Measurements from ENCODE around the gene SLC29A1.
"Not testable (repeated sequence)": the region's sequence is repeated elsewhere in the genome, so short reads cannot be mapped to it uniquely, and the experiment has no call there.

The SLC29A1 gene

DNA sequence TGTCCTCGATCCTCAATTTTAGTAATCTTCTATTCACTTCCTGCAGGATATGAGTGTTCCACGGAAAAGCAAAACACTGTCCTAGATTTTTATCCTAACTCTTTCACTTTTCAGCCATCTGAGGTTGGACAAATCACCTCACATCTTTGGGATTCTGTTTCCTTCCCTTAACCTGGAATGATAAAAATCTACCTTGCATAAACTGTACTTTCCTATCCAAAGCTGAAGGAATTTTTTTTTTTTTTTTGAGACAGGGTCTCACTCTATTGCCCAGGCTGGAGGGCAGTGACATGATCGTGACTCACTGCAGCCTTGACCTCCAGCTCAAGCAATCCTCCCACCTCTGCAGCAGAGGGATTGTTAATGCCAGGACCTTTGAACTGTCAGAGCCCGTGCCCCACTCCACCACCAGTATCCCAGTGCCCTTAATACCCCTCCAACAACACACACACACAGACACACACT is 44.3 kb upstream of the SLC29A1 start:
- CTCF ChIA-PET = interaction anchor here (1.0 to 2.4 kb wide), 3 partner anchors 78 to 157 kb away, joined by 3 to 7 read pairs (median 6); partner anchors contain the start of gene SLC35B2
- POLR2A ChIA-PET = no interaction called here
- no peak for DNase-seq (ENCODE audit: low read depth, low spot score)
- no peak overlapping the region for H3K4me3 ChIP-seq (ENCODE audit: low read depth, low read length)
- TF ChIP-seq, protein P1, sequence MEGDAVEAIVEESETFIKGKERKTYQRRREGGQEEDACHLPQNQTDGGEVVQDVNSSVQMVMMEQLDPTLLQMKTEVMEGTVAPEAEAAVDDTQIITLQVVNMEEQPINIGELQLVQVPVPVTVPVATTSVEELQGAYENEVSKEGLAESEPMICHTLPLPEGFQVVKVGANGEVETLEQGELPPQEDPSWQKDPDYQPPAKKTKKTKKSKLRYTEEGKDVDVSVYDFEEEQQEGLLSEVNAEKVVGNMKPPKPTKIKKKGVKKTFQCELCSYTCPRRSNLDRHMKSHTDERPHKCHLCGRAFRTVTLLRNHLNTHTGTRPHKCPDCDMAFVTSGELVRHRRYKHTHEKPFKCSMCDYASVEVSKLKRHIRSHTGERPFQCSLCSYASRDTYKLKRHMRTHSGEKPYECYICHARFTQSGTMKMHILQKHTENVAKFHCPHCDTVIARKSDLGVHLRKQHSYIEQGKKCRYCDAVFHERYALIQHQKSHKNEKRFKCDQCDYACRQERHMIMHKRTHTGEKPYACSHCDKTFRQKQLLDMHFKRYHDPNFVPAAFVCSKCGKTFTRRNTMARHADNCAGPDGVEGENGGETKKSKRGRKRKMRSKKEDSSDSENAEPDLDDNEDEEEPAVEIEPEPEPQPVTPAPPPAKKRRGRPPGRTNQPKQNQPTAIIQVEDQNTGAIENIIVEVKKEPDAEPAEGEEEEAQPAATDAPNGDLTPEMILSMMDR (IDR thresholded peaks at IDR 0.05; ENCODE audit: insufficient read depth, low read length, missing control alignments) = no peak

DNA sequence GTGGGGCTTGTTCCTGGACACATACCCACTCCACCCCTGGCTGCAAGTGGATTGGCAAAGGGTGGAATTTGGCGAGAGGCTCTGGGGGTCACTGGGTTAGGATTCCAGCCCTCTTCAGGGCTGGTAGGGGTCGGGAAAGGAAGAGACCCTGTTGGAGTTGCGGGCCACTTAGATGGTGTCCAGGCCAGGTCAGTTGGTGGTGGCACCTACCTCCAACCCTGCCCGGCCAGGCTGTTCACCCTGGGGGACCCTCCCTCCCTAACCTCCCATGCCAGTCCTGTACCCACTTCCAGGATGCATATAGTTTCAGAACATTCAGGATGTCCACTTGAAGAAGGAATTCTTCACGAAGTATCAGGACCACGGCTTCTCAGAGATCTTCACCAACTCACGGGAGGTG is 43.7 kb upstream of the SLC29A1 start:
- POLR2A ChIA-PET = no interaction called here
- DNase-seq (ENCODE audit: low read depth, low spot score) = no peak
- no peak overlapping the region for H3K4me3 ChIP-seq (ENCODE audit: low read depth, low read length)
- CTCF ChIA-PET = interaction anchor here (0.9 to 2.4 kb wide), 3 partner anchors 55 to 160 kb away, joined by 4 to 10 read pairs (median 6); no protein-coding TSS in a partner anchor
- TF ChIP-seq, protein P1 (IDR thresholded peaks at IDR 0.05; ENCODE audit: insufficient read depth, low read length, missing control alignments) = no peak

DNA sequence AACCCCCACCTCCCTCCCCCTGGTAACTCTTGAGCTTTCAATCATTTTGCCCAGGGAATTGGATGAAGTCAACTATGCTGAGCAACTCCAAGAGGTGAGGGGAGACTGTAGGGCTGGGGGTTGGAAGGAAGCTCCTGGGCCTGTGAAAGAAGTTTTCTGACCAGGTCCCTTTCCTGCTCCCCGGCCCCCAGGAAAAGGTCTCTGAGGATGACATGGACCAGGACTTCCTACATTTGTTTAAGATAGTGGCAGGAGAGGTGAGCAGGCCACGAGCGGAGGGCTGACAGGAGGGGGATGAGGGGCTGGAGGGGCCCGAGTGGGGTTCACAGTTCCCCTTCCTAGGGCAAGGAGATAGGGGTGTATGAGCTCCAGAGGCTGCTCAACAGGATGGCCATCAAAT is 43.0 kb upstream of the SLC29A1 start:
- POLR2A ChIA-PET = no interaction called here
- CTCF ChIA-PET = interaction anchor here (0.7 to 2.4 kb wide), 4 partner anchors 8 to 159 kb away, joined by 3 to 10 read pairs (median 5); no protein-coding TSS in a partner anchor
- TF ChIP-seq, protein P1 (IDR thresholded peaks at IDR 0.05; ENCODE audit: insufficient read depth, low read length, missing control alignments) = no peak
- no peak for DNase-seq (ENCODE audit: low read depth, low spot score)
- H3K4me3 ChIP-seq (ENCODE audit: low read depth, low read length) = no peak overlapping the region

DNA sequence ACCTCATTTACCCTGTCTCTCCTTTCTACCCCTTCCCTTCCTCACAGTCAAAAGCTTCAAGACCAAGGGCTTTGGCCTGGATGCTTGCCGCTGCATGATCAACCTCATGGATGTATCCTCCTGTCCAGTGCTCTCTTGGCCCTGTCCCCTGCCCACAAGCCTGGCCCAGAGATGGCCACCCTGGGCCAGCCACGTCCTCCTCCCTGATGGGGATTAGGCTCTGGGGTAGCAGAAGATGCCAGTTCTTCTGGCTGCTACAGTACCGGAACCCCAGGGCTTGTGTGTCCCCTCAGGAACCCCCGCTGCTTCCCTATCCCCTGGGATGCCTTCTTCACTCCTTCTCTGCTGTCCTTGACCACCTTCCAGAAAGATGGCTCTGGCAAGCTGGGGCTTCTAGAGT is 42.5 kb upstream of the SLC29A1 start:
- ChIA-PET CTCF (interaction anchor here (0.6 to 2.4 kb wide), 4 partner anchors 8 to 155 kb away, joined by 3 to 10 read pairs (median 4); no protein-coding TSS in a partner anchor), POLR2A (no interaction called here)
- DNase-seq (ENCODE audit: low read depth, low spot score) = no peak
- H3K4me3 ChIP-seq (ENCODE audit: low read depth, low read length) = no peak overlapping the region
- TF ChIP-seq, protein P1 (IDR thresholded peaks at IDR 0.05; ENCODE audit: insufficient read depth, low read length, missing control alignments) = no peak

DNA sequence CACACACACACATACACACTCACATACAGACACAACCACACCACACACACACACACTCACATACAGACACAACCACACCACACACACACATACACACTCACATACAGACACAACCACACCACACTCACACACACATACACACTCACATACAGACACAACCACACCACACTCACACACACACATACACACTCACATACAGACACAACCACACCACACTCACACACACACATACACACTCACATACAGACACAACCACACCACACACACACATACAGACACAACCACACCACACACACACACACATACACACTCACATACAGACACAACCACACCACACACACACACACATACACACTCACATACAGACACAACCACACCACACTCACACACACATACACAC is 41.6 kb upstream of the SLC29A1 start:
- CTCF ChIA-PET = interaction anchor here (2.2 kb wide), 1 partner anchor 52 kb away, joined by 10 read pairs; no protein-coding TSS in a partner anchor
- POLR2A ChIA-PET; H3K4me3 ChIP-seq (ENCODE audit: low read depth, low read length); DNase-seq (ENCODE audit: low read depth, low spot score): not testable (repeated sequence)

DNA sequence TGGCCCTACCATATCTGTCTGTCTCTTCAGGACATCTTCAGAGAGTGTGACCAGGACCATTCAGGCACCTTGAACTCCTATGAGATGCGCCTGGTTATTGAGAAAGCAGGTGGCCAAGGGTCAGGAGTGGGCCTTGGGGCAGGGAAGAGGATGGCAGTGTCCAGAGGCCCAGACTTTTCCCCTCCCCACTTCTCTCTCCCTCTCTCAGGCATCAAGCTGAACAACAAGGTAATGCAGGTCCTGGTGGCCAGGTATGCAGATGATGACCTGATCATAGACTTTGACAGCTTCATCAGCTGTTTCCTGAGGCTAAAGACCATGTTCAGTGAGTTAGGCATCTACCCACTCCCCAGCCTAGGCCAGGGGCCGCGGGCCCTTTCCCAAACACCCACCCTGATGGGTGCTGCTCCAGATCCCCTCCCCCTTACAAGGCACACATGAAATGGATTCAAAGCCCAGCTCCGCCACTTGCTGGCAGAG is 40.4 kb upstream of the SLC29A1 start:
- no peak for DNase-seq (ENCODE audit: low read depth, low spot score)
- POLR2A ChIA-PET = no interaction called here
- CTCF ChIA-PET = interaction anchor here (1.0 to 1.9 kb wide), 2 partner anchors 11 to 51 kb away, joined by 5 to 12 read pairs; no protein-coding TSS in a partner anchor
- H3K4me3 ChIP-seq (ENCODE audit: low read depth, low read length) = no peak overlapping the region
- TF ChIP-seq, protein P1 (IDR thresholded peaks at IDR 0.05; ENCODE audit: insufficient read depth, low read length, missing control alignments) = no peak

DNA sequence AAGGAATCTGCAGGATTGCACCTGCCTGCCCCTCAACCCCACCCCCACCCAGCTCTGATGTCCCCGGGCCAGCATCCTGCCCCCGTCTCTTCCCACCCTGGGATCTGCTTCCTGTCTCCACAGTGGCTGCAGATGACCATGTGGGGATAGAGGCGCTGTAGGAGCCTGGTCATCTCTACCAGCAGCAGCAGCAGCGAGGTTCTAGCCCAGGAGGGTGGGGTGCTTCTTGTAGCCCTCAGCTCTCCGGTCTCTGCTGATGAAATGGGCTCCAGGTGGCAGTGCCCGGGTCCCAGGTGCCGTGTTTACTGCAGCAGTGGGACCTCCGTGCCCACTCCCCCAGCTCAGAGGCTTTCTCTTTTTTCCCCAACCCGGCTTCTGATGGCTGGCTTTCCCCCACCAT is 39.6 kb upstream of the SLC29A1 start:
- no peak for DNase-seq (ENCODE audit: low read depth, low spot score)
- H3K4me3 ChIP-seq (ENCODE audit: low read depth, low read length) = no peak overlapping the region
- POLR2A ChIA-PET = no interaction called here

DNA sequence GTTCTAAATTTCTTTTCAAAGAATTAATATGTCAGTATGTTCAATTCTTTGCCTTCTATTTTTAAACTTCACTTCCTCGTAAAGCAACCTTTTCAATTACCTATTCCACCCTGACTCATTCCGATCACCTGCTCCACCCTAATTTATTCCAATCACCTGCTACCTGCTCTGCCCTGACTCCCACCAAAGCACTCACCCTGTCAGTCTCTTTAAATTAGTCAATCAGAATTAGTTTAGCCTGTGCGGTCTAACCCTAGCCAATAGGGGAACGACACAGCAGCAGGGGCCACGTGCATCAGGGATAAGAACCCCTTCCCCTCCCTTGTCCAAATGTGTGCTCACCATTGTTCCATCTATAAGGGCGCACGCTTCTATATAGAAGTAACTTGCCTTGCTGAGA is 38.0 kb upstream of the SLC29A1 start:
- H3K4me3 ChIP-seq (ENCODE audit: low read depth, low read length); POLR2A ChIA-PET; DNase-seq (ENCODE audit: low read depth, low spot score): not testable (repeated sequence)
- CTCF ChIA-PET = interaction anchor here (1.2 to 3.3 kb wide), 5 partner anchors 9 to 89 kb away, joined by 3 to 14 read pairs (median 6); no protein-coding TSS in a partner anchor

More for the DNA sequence above, 39.6 kb upstream of the SLC29A1 start:
- CTCF ChIA-PET = interaction anchor here (1.0 to 3.0 kb wide), 3 partner anchors 8 to 50 kb away, joined by 5 to 12 read pairs (median 8); no protein-coding TSS in a partner anchor
- TF ChIP-seq, protein P1 (IDR thresholded peaks at IDR 0.05; ENCODE audit: insufficient read depth, low read length, missing control alignments) = no peak
